CD4-positive, alpha-beta T cell (primary cell): ENCODE data around the gene EMX2. TPM values are rescaled to one million over a fixed set of nuclear protein-coding genes. Genes with fewer than 3 reads are reported as not detected.

Experiments used
- ATAC-seq: fragments of 200-7000 bp; cut with Tn5 transposase; one replicate; pipeline ENCODE4 v1.10.0; 2022; ENCODE audit warnings: mild to moderate bottlenecking; ENCODE audit not compliant: poor library complexity
- CTCF ChIA-PET: fragments of 350-600 bp; sonication (Branson Sonifier 250); formaldehyde crosslinking; loops from one replicate; lab custom pipeline; 2021; ENCODE audit warnings: antibody characterized with exemption, inconsistent platforms; lab: Charles Lee
- POLR2A ChIA-PET: fragments of 350-600 bp; sonication (Branson Sonifier 250); formaldehyde crosslinking; loops from one replicate; lab custom pipeline; 2021; ENCODE audit warnings: antibody characterized with exemption, inconsistent platforms; lab: Charles Lee
- DNase-seq, 14 experiments: peaks; one replicate each; pipeline ENCODE4 v3.0.0-alpha.2; 2013 to 2020; ENCODE audit warnings: mixed read lengths in 2 of 14
- H3K27ac ChIP-seq, 2 donors: one replicate each; pipeline versions ENCODE4 v1.5.1 to v1.7.0; 2013; ENCODE audit warnings: low read length in 2 of 2, low read depth in 1 of 2, mild to moderate bottlenecking in 1 of 2
- H3K27me3 ChIP-seq, 2 experiments: 1 replicate in 1 of 2; 2 replicates in 1 of 2; pipeline versions ENCODE4 v1.6.1 to v1.7.0; 2013; ENCODE audit warnings: low read length in 2 of 2, control low read depth in 1 of 2, mild to moderate bottlenecking in 1 of 2, moderate library complexity in 1 of 2; ENCODE audit not compliant: insufficient read depth in 2 of 2, control insufficient read depth in 1 of 2
- H3K36me3 ChIP-seq: one replicate; pipeline ENCODE4 v1.6.1; 2013; ENCODE audit warnings: low read length, control low read depth; ENCODE audit not compliant: insufficient read depth
- H3K4me1 ChIP-seq: one replicate; pipeline ENCODE4 v1.6.1; 2013; ENCODE audit warnings: low read length, control low read depth; ENCODE audit not compliant: insufficient read depth
- H3K4me3 ChIP-seq: one replicate; pipeline ENCODE4 v1.5.1; 2013; ENCODE audit warnings: mild to moderate bottlenecking, low read length, moderate library complexity
- H3K9me3 ChIP-seq, 2 experiments: 1 replicate in 1 of 2; 2 replicates in 1 of 2; pipeline versions ENCODE4 v1.6.1 to v1.7.0; 2013; ENCODE audit warnings: low read length in 2 of 2, mild to moderate bottlenecking in 2 of 2, control low read depth in 1 of 2, moderate library complexity in 1 of 2; ENCODE audit not compliant: control insufficient read depth in 1 of 2, insufficient read depth in 1 of 2
- H3K27ac Mint-ChIP-seq: one replicate; pipeline ENCODE4 v1.8.0; 2020; ENCODE audit warnings: mixed read lengths
- H3K27me3 Mint-ChIP-seq: one replicate; pipeline ENCODE4 v1.8.0; 2021; ENCODE audit warnings: mixed read lengths
- H3K36me3 Mint-ChIP-seq: one replicate; pipeline ENCODE4 v1.8.0; 2021; ENCODE audit warnings: low read depth, mixed read lengths
- H3K4me1 Mint-ChIP-seq: one replicate; pipeline ENCODE4 v1.8.0; 2021; ENCODE audit warnings: low read depth, mixed read lengths
- H3K4me3 Mint-ChIP-seq: one replicate; pipeline ENCODE4 v1.8.0; 2020; ENCODE audit warnings: mild to moderate bottlenecking, mixed read lengths
- H3K9me3 Mint-ChIP-seq: one replicate; pipeline ENCODE4 v1.8.0; 2020; ENCODE audit warnings: mixed read lengths
- CTCF ChIP-seq: fragments of 200-600 bp; IDR thresholded peaks from one replicate; pipeline ENCODE4 v1.8.0; 2022; ENCODE audit warnings: antibody characterized with exemption, mild to moderate bottlenecking
- intact Hi-C, 2 experiments: fragments of 100-400 bp; cut with DNase I in 1 of 2; cut with micrococcal nuclease in 1 of 2; formaldehyde crosslinking; loops; one replicate each; pipeline versions ENCODE4 v1.15.1 to v1.9.0; 2023 to 2025; cut with DNase I, micrococcal nuclease
- total RNA-seq, 174 experiments: library from RNA in 2 of 174; stranded (reverse) in 2 of 174; gene quantifications; one replicate each; pipeline ENCODE4 v1.2.3 and lab custom pipeline; 2021 to 2026

The EMX2 gene
- total RNA-seq, 2 experiments from 2014 or later = not detected

- H3K9me3 ChIP-seq = peaks cover 0 to 23% of the 10 kb centered on the region in 2 experiments
- H3K4me3 Mint-ChIP-seq = no peak overlapping the region
- TF ChIP-seq CTCF = no peak
- H3K4me3 ChIP-seq = no peak overlapping the region
- ATAC-seq (no peak), DNase-seq (no peak)
- H3K36me3 Mint-ChIP-seq = no peaks in the 10 kb centered on the region
- POLR2A ChIA-PET = no interaction called here
- no peak overlapping the region for H3K27ac Mint-ChIP-seq
- no peaks in the 10 kb centered on the region for H3K36me3 ChIP-seq
- no peak overlapping the region for H3K27ac ChIP-seq
- CTCF ChIA-PET = interaction anchor here (0.6 kb wide), 1 partner anchor 707 kb away, joined by 3 read pairs; no protein-coding TSS in a partner anchor
- H3K27me3 ChIP-seq = peaks cover 50 to 84% of the 10 kb centered on the region in 2 experiments
- peaks cover 5% of the 10 kb centered on the region for H3K4me1 ChIP-seq
- H3K4me1 Mint-ChIP-seq = no peaks in the 10 kb centered on the region
- intact Hi-C loops = no loop called here
- peaks cover 80% of the 10 kb centered on the region for H3K27me3 Mint-ChIP-seq
- no peaks in the 10 kb centered on the region for H3K9me3 Mint-ChIP-seq
Measured at GRCh38 chr10:117532451-117533107, 10.0 kb upstream of the EMX2 start.

DNA sequence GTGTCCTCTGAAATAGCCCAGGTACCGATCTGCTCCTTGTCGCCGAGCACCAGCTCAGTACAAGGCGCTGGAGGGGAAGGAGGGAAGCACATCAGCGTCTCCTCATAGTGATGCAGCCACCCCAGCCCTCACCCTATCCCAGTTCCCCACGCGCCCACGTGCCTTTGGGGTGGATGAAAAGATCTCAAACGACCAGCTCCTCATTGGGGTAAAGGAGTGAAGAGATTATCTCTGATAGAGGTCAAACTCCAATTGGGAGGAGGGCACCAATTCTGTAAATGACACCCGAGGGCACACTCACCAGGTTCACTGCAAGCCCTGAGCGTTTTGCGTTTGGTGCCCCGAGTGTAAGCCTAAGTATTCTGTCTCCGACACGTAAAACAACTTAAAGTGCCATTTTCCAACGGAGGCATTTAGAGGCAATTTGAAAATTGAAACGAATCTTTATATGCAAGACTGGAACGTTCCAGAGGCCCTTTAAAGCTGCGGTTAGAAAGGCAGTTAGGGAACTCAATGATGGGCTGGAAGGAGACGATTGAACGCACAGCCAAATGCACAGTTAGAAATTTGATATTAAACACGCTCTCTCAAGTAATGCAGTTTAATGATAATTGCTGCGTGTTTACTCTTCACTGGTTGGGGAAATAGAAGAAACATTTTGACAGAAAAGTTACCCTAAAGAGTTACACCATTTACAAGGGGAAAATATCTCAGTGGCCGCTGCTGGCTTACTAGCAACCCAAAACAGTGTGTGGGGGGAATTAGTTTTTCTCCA lies 8.9 kb upstream of the EMX2 start:
- CTCF ChIA-PET = no interaction called here
- Histone ChIP-seq H3K4me3 (no peak overlapping the region), H3K27ac (no peak overlapping the region), H3K9me3 (peaks cover 0 to 23% of the 10 kb centered on the region in 2 experiments), H3K4me1 (peaks cover 9% of the 10 kb centered on the region), H3K27me3 (peaks cover 57 to 93% of the 10 kb centered on the region in 2 experiments), H3K36me3 (no peaks in the 10 kb centered on the region)
- H3K27me3 Mint-ChIP-seq = peaks cover 82% of the 10 kb centered on the region
- POLR2A ChIA-PET = no interaction called here
- H3K27ac Mint-ChIP-seq = no peak overlapping the region
- ATAC-seq (no peak), DNase-seq (no peak)
- intact Hi-C loops = no loop called here
- TF ChIP-seq CTCF = no peak
- H3K4me1 Mint-ChIP-seq = no peaks in the 10 kb centered on the region
- no peaks in the 10 kb centered on the region for H3K36me3 Mint-ChIP-seq
- H3K9me3 Mint-ChIP-seq = no peaks in the 10 kb centered on the region
- no peak overlapping the region for H3K4me3 Mint-ChIP-seq

DNA sequence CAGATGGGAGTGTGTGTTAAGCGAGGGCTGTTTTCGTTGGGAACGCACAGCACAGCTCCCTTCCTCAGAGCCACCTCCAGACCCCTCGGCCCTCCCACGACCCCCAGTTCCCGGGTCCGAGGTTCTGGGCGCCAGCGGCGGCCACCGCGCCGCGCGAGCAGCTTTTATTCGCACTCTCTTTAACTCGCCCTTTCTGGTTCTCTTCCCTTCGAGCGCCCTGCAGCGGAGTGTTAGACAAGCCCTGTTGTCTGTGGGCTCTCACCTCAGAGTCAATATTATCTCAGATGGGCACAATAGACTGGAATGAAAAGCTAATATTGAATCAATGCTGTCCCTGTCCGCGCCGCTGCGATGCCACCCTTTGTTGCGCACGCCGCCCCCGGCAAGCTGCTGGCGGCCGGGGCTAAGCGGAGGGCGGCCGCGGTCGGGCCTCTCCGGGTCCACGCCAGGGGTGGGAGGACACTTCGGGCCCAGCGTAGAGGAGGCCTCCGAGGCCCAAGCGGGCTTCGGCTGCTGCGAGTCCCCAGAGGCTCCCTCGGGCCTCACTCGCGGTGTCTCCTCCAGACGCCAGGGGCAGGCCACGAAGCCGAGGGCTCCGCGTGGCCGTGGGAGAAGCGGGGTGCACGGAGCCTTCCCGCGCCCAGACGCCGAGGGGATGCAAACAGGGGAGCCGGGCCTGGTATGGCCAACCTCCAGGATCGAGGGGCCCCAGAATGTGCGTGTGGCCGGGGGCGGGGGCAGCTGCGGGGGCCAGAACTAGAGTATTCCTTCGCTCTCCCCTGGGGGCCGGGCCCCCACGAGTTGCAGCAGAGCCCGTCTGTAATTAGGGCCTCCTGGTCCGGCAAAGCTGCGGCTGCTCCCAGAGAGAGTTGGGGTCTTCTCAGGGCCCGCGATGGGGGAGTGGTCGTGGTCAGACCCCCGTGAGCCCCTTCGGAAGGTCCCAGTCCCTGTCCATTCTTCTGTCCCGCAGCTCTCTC lies 7.9 kb upstream of the EMX2 start:
- ChIA-PET POLR2A (no interaction called here), CTCF (no interaction called here)
- no peak for DNase-seq
- Mint-ChIP-seq H3K4me3 (no peak overlapping the region), H3K4me1 (no peaks in the 10 kb centered on the region), H3K9me3 (no peaks in the 10 kb centered on the region), H3K27ac (no peak overlapping the region), H3K36me3 (no peaks in the 10 kb centered on the region), H3K27me3 (peaks cover 82% of the 10 kb centered on the region)
- Histone ChIP-seq H3K27me3 (peaks cover 63 to 94% of the 10 kb centered on the region in 2 experiments), H3K27ac (no peak overlapping the region), H3K36me3 (no peaks in the 10 kb centered on the region), H3K9me3 (peaks cover 0 to 23% of the 10 kb centered on the region in 2 experiments), H3K4me3 (no peak overlapping the region), H3K4me1 (peaks cover 9% of the 10 kb centered on the region)
- no peak for ATAC-seq
- no peak for TF ChIP-seq CTCF
- intact Hi-C loops = no loop called here
